Testis (tissue), 3 donors: ENCODE measurements around the gene OR51B2. TPM values are rescaled to one million over a fixed set of nuclear protein-coding genes. Genes with fewer than 3 reads are reported as not detected.

Experiments
- DNase-seq: peaks from one replicate; pipeline ENCODE4 v3.0.0-alpha.2; 2019
- H3K27ac ChIP-seq, 2 donors: fragments of 200-600 bp; sonication (generic); one replicate each; pipeline ENCODE4 v1.5.1; 2019
- H3K27me3 ChIP-seq: fragments of 200-600 bp; sonication (generic); one replicate; pipeline ENCODE4 v1.5.1; 2019
- H3K36me3 ChIP-seq: fragments of 200-600 bp; sonication (generic); one replicate; pipeline ENCODE4 v1.5.1; 2017; ENCODE audit warnings: low read depth; ENCODE audit errors: missing control alignments
- H3K4me1 ChIP-seq: fragments of 200-600 bp; sonication (generic); one replicate; pipeline ENCODE4 v1.5.1; 2019
- H3K4me3 ChIP-seq, 2 donors: fragments of 200-600 bp; sonication (generic); one replicate each; pipeline ENCODE4 v1.5.1; 2017 to 2019
- H3K9me3 ChIP-seq: fragments of 200-600 bp; sonication (generic); one replicate; pipeline ENCODE4 v1.5.1; 2017
- CTCF ChIP-seq, 3 experiments: fragments of 450-650 bp in 2 of 3; fragments of 200-600 bp in 1 of 3; sonication (generic) in 1 of 3; IDR thresholded peaks; one replicate each; pipeline ENCODE4 v1.5.1; 2016 to 2019; ENCODE audit warnings: antibody characterized with exemption in 3 of 3, mild to moderate bottlenecking in 2 of 3, moderate library complexity in 1 of 3
- POLR2A ChIP-seq: fragments of 450-650 bp; IDR thresholded peaks from one replicate; pipeline ENCODE4 v1.6.1; 2017; ENCODE audit warnings: antibody characterized with exemption, mild to moderate bottlenecking, moderate library complexity
- whole genome bisulfite sequencing, 2 donors: methylation state at CpG; one replicate each; pipeline ENCODE4 v1.1.5; 2018; 5-methylcytosine and 5-hydroxymethylcytosine counted together
- intact Hi-C: fragments of 100-400 bp; cut with DNase I; formaldehyde crosslinking; loops from one replicate; pipeline ENCODE4 v1.15.1; 2023; ENCODE audit warnings: low total_unique reads
- polyA plus RNA-seq: library from polyadenylated mRNA; stranded (reverse); fragments of 350-450 nt; fragmentation: Illumina TruSeq; extraction: RNeasy Lipid Tissue Mini Kit (QIAGEN cat#74804); gene quantifications from one replicate; pipeline ENCODE4 v1.2.3, GENCODE V29; 2014; ENCODE audit warnings: low read depth, low replicate concordance; ENCODE audit not compliant: insufficient read depth
- small RNA-seq, 2 donors: library from RNA; depleted of rRNA; stranded (forward); fragments of <200 nt; gene quantifications; one replicate each; pipeline ENCODE3, GENCODE V24; 2016
- total RNA-seq, 2 donors: library from RNA; depleted of rRNA; stranded (reverse); fragments of >200 nt; gene quantifications; one replicate each; pipeline ENCODE4 v1.2.3, GENCODE V29; 2016

Gene OR51B2
- total and polyA plus RNA-seq, 3 donors from 2014 or later, result 0.74 TPM; not detected in 2

GRCh38 chr11:5277807-5278382, 46.2 kb downstream of the OR51B2 start:
- intact Hi-C loops, result no loop called here
- no peak for DNase-seq
- no peak overlapping the region for H3K4me3 ChIP-seq
- H3K4me1 ChIP-seq, result no peaks in the 10 kb centered on the region
- TF ChIP-seq POLR2A (no peak), CTCF (IDR thresholded peaks at IDR 0.05) (no peak)
- H3K9me3 ChIP-seq, result no peaks in the 10 kb centered on the region
- H3K27ac ChIP-seq, result no peak overlapping the region
- no peaks in the 10 kb centered on the region for H3K36me3 ChIP-seq
- H3K27me3 ChIP-seq, result no peaks in the 10 kb centered on the region
- WGBS, 2 donors, result 73 to 75% methylated on average over 1 of the region's 1 CpG

- no peak for DNase-seq
- WGBS, 2 donors, result 89 to 94% methylated on average over 2 of the region's 2 CpGs
- no peak overlapping the region for H3K4me3 ChIP-seq
- no peaks in the 10 kb centered on the region for H3K9me3 ChIP-seq
- TF ChIP-seq POLR2A (no peak), CTCF (IDR thresholded peaks at IDR 0.05) (no peak)
- intact Hi-C loops, result no loop called here
- no peak overlapping the region for H3K27ac ChIP-seq
- H3K4me1 ChIP-seq, result no peaks in the 10 kb centered on the region
- no peaks in the 10 kb centered on the region for H3K27me3 ChIP-seq
- no peaks in the 10 kb centered on the region for H3K36me3 ChIP-seq
Measured at GRCh38 chr11:5276697-5277096, 47.4 kb downstream of the OR51B2 start.

GRCh38 chr11:5275369-5276110, 48.6 kb downstream of the OR51B2 start:
- DNase-seq, result no peak
- Histone ChIP-seq H3K36me3 (no peaks in the 10 kb centered on the region), H3K27me3 (no peaks in the 10 kb centered on the region), H3K9me3 (no peaks in the 10 kb centered on the region), H3K27ac (no peak overlapping the region), H3K4me3 (no peak overlapping the region), H3K4me1 (no peaks in the 10 kb centered on the region)
- 71 to 80% methylated on average over 6 of the region's 6 CpGs for WGBS, 2 donors
- intact Hi-C loops, result no loop called here
- TF ChIP-seq CTCF (IDR thresholded peaks at IDR 0.05), result no peak
- TF ChIP-seq POLR2A, result no peak

GRCh38 chr11:5274395-5274794, 49.7 kb downstream of the OR51B2 start:
- H3K27ac ChIP-seq, result no peak overlapping the region
- no peaks in the 10 kb centered on the region for H3K36me3 ChIP-seq
- DNase-seq, result no peak
- 67 to 81% methylated on average over 5 of the region's 5 CpGs for WGBS, 2 donors
- TF ChIP-seq POLR2A (no peak), CTCF (IDR thresholded peaks at IDR 0.05) (no peak)
- H3K4me3 ChIP-seq, result no peak overlapping the region
- no peaks in the 10 kb centered on the region for H3K27me3 ChIP-seq
- no peaks in the 10 kb centered on the region for H3K9me3 ChIP-seq
- intact Hi-C loops, result no loop called here
- H3K4me1 ChIP-seq, result no peaks in the 10 kb centered on the region

Small RNA genes lying within 50 kb of the gene (small RNA-seq; reads per million reads assigned to genes)
- 0 reads per million in 2 donors for gene AC104389.3

Other genes with a start within 250 kb of the OR51B2 start
- gene OR52A5, start 185.9 kb downstream of the OR51B2 start, total RNA-seq, result under 1 TPM; 0.37 to 0.55 TPM
- gene OR52A5, start 185.9 kb downstream of the OR51B2 start, polyA plus RNA-seq, result not detected
- under 1 TPM; 0.19 to 0.47 TPM for gene OR52A1, start 169.5 kb downstream of the OR51B2 start, total RNA-seq
- not detected for gene OR52A1, start 169.5 kb downstream of the OR51B2 start, polyA plus RNA-seq
- not detected for gene OR51V1, start 123.6 kb downstream of the OR51B2 start, total RNA-seq
- gene OR51V1, start 123.6 kb downstream of the OR51B2 start, polyA plus RNA-seq, result not detected
- 10 to 100 TPM in 1 of 2 donors, not detected in 1; 11.8 TPM for gene HBB, start 97.2 kb downstream of the OR51B2 start, total RNA-seq
- 55.6 TPM for gene HBB, start 97.2 kb downstream of the OR51B2 start, polyA plus RNA-seq
- not detected for gene HBD, start 89.8 kb downstream of the OR51B2 start, total RNA-seq
- gene HBD, start 89.8 kb downstream of the OR51B2 start, polyA plus RNA-seq, result not detected
- gene HBG1, start 74.4 kb downstream of the OR51B2 start, total RNA-seq, result not detected
- gene HBG1, start 74.4 kb downstream of the OR51B2 start, polyA plus RNA-seq, result not detected
- not detected for gene HBG2, start 69.5 kb downstream of the OR51B2 start, total RNA-seq
- gene HBG2, start 69.5 kb downstream of the OR51B2 start, polyA plus RNA-seq, result not detected
- under 1 TPM in 1 of 2 donors, not detected in 1; 0.87 TPM for gene HBE1, start 54.4 kb downstream of the OR51B2 start, total RNA-seq
- not detected for gene HBE1, start 54.4 kb downstream of the OR51B2 start, polyA plus RNA-seq
- under 1 TPM in 1 of 2 donors, not detected in 1; 0.74 TPM for gene OR51B4, start 22.4 kb downstream of the OR51B2 start, total RNA-seq
- not detected for gene OR51B4, start 22.4 kb downstream of the OR51B2 start, polyA plus RNA-seq
- gene OR51B5, start 19.2 kb upstream of the OR51B2 start, total RNA-seq, result 1 to 10 TPM; 1.3 to 2.7 TPM
- 0.78 TPM for gene OR51B5, start 19.2 kb upstream of the OR51B2 start, polyA plus RNA-seq
- not detected for gene OR51B6, start 27.2 kb upstream of the OR51B2 start, total RNA-seq
- gene OR51B6, start 27.2 kb upstream of the OR51B2 start, polyA plus RNA-seq, result not detected
- not detected for gene OR51M1, start 59.5 kb upstream of the OR51B2 start, total RNA-seq
- not detected for gene OR51M1, start 59.5 kb upstream of the OR51B2 start, polyA plus RNA-seq
- gene OR51Q1, start 97.8 kb upstream of the OR51B2 start, total RNA-seq, result not detected
- gene OR51Q1, start 97.8 kb upstream of the OR51B2 start, polyA plus RNA-seq, result not detected
- gene OR51I1, start 117.2 kb upstream of the OR51B2 start, total RNA-seq, result 1 to 10 TPM in 1 of 2 donors, under 1 TPM in 1; 0.74 to 1.1 TPM
- gene OR51I1, start 117.2 kb upstream of the OR51B2 start, polyA plus RNA-seq, result not detected
- not detected for gene OR51I2, start 125.0 kb upstream of the OR51B2 start, total RNA-seq
- not detected for gene OR51I2, start 125.0 kb upstream of the OR51B2 start, polyA plus RNA-seq
- gene OR52D1, start 164.4 kb upstream of the OR51B2 start, total RNA-seq, result not detected
- not detected for gene OR52D1, start 164.4 kb upstream of the OR51B2 start, polyA plus RNA-seq
- 100 to 1,000 TPM; 105 to 283 TPM for gene UBQLN3, start 185.7 kb upstream of the OR51B2 start, total RNA-seq
- gene UBQLN3, start 185.7 kb upstream of the OR51B2 start, polyA plus RNA-seq, result 336 TPM
- gene UBQLNL, start 192.4 kb upstream of the OR51B2 start, total RNA-seq, result 10 to 100 TPM in 1 of 2 donors, 1 to 10 TPM in 1; 8.8 to 38.7 TPM
- 42.8 TPM for gene UBQLNL, start 192.4 kb upstream of the OR51B2 start, polyA plus RNA-seq
- 1 to 10 TPM; 1.4 to 1.9 TPM for gene OR52H1, start 224.2 kb upstream of the OR51B2 start, total RNA-seq
- not detected for gene OR52H1, start 224.2 kb upstream of the OR51B2 start, polyA plus RNA-seq